Peyer's patch (tissue), 4 donors: ENCODE data around the gene GABRD.
A peak's percentile ranks its signal among the peaks of the same experiment; 100 is the strongest.

Source experiments
- CTCF ChIP-seq, 6 experiments: fragments of 450-650 bp in 4 of 6; fragments of 200-600 bp in 2 of 6; sonication (generic) in 1 of 6; IDR thresholded peaks; one replicate each; pipeline ENCODE4 v1.5.1; 2017 to 2019; ENCODE audit warnings: antibody characterized with exemption in 6 of 6, mild to moderate bottlenecking in 3 of 6, moderate library complexity in 1 of 6
- POLR2A ChIP-seq, 2 donors: fragments of 450-650 bp; IDR thresholded peaks; one replicate each; pipeline ENCODE4 v1.5.1; 2017; ENCODE audit warnings: antibody characterized with exemption in 2 of 2, mild to moderate bottlenecking in 2 of 2, moderate library complexity in 2 of 2

DNA sequence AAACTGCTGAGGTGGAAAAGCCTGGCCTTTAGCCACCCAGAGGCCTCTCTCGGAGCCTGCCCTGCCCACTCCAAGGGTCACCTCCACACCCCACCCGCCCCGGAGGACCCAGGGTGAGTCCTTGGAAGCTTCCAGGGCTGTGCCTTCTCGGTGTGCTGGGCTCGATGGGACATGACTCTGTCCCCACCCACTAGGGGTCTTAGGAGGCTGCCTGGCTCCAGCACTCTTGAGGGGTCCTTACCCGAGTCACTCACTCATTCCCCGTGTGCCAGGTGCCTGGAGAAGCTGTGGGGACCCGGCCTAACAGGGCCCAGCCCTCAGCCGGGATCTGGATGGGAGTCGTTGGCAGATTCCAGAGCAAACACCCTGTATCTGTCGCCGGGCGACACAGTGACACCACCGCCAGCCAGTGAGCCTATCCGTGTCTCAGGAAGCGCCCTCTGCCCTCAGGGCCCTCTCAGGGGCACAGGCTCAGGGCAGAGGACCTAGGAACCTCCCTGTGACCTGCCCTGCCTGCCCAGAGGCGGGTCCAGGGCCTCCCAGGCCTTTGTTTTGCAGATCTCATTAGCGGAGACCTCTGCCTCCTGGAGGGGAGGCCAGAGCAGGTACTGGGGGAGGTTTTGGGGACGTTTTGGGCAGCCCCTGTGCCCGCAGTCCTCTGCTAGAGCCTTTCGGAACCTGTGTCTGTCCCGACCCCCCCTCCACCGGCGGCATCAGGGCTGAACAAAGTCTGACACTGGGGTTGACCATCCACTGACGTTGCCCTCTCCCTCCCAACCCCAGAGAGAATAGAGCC, 28.0 kb downstream of the GABRD start:
- TF ChIP-seq CTCF (IDR thresholded peaks at IDR 0.05) = no peak
- TF ChIP-seq POLR2A (IDR thresholded peaks at IDR 0.05) = peak; percentile 42 to 53
